ENCODE results near the gene C19orf38. TPM values are rescaled to one million over a fixed set of nuclear protein-coding genes. Genes with fewer than 3 reads are reported as not detected.
"Not testable (repeated sequence)": the region's sequence is repeated elsewhere in the genome, so short reads cannot be mapped to it uniquely, and the experiment has no call there.

Gene C19orf38
- total RNA-seq, 2 experiments from 2014 or later = 1.1 to 1.8 TPM

DNA sequence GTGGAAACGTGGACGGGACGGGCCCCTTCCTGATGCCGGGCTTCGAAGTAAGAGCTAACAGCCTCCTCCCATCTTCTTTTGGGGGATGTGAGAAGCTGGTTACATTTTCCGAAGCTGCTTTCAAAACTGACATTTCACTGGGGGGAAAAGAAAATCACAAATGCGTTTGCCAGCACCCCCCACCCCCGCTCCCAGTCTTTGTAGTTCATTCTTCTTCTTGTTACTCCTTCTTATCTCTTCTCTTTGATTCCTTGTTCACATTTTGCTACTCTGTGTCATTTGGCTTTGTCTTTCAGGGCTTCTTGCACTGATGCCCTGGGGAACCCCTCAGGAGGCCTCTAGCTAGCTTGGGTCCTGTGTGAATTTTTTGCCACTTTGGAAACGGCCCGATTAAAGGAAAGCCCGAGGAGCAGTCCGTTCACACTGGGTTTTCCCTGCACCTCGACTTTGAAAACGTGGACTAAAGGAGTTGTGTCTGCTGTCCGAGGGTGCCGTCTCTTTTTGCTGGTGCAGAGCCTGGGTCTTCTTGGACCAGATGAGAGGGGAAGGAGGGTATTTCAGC, 24.4 kb downstream of the C19orf38 start:
- Mint-ChIP-seq H3K4me1 (peaks cover 42% of the 10 kb centered on the region), H3K9me3 (no peaks in the 10 kb centered on the region), H3K4me3 (peak overlapping the region; percentile 78)

DNA sequence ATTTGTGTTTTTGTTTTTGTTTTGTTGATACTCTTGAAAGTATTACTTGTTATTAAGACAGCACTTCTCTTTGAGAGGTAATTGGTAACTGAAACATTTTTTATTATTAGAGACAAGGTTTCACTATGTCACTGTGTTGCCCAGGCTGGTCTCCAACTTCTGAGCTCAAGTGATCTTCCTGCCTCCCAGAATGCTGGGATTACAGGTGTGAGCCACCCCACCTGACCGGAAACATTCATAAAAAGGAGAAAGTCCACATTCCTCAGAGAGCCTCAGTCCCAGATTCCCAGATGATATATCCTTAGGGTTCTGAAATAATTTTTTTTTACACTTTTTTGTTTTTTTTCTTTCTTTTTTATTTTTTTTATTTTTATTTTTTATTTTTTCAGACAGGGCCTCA, 25.8 kb downstream of the C19orf38 start:
- H3K4me1 Mint-ChIP-seq = peaks cover 44% of the 10 kb centered on the region
- H3K27ac Mint-ChIP-seq = no peak overlapping the region
- ChIA-PET CTCF (interaction anchor here (1.1 to 1.5 kb wide), 3 partner anchors 10 to 68 kb away, joined by 3 to 5 read pairs (median 4); no protein-coding TSS in a partner anchor), POLR2A (no interaction called here)
- H3K9me3 Mint-ChIP-seq = no peaks in the 10 kb centered on the region
- H3K27me3 Mint-ChIP-seq = no peaks in the 10 kb centered on the region
- DNase-seq = no peak
- peak overlapping the region; percentile 43 for H3K4me3 Mint-ChIP-seq
- H3K36me3 Mint-ChIP-seq (ENCODE audit: low read depth) = peaks cover 4% of the 10 kb centered on the region

More for the DNA sequence above, 24.4 kb downstream of the C19orf38 start:
- ChIA-PET POLR2A (interaction anchor here (0.6 to 4.5 kb wide), 11 partner anchors 8 to 670 kb away, joined by 3 to 18 read pairs (median 3); partner anchors contain the start of genes DNM2, KRI1 and TMED1), CTCF (interaction anchor here (0.7 to 1.8 kb wide), 9 partner anchors 9 to 228 kb away, joined by 3 to 8 read pairs (median 5); partner anchors contain the start of genes DNM2 and TMED1)
- Mint-ChIP-seq H3K36me3 (ENCODE audit: low read depth) (peaks cover 2% of the 10 kb centered on the region), H3K27ac (peak overlapping the region; percentile 63), H3K27me3 (no peaks in the 10 kb centered on the region)
- no peak for DNase-seq

DNA sequence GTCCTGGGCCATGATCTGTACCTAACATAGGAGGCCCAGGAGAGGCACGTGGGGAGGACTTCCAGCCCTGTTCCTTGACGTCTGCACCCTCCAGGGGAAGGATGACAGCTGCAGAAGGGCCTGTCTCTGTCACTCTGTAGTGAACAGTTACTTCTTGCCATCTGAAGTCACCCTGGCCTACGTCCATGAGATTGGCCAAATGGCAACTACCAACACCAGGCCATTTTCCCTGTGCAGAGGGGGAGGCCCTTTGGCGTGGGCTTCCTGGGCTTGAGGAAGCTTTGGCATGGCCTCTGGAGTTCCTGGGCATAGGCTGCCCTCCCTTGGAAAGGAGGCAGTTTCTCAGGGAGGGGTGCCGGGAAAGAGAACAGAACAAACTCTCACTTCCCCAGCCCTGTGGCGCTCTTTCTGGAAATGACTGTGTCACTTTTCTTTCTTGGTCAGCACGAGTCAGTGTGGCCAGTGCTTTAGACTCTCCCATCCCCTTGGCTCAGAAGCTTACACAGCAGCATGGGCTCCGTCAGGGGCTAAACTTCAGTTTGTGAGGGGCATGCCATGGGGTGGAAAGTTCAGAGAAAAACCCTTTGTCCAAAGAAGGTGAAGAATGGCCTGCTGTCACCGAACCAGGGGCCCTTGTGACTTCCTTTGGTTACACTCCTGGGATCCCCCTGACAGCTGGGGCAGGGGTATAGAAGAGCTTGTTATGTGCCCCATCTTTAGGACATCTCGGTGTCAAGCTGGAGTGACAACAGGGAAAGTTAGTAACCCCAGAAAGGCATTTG, 28.4 kb downstream of the C19orf38 start:
- H3K4me3 Mint-ChIP-seq = no peak overlapping the region
- ChIA-PET POLR2A (no interaction called here), CTCF (interaction anchor here (0.6 to 2.0 kb wide), 3 partner anchors 12 to 57 kb away, joined by 3 to 4 read pairs (median 3); no protein-coding TSS in a partner anchor)
- H3K36me3 Mint-ChIP-seq (ENCODE audit: low read depth) = peaks cover 8% of the 10 kb centered on the region
- DNase-seq = no peak
- H3K4me1 Mint-ChIP-seq = peaks cover 44% of the 10 kb centered on the region
- H3K27ac Mint-ChIP-seq = no peak overlapping the region
- no peaks in the 10 kb centered on the region for H3K9me3 Mint-ChIP-seq
- H3K27me3 Mint-ChIP-seq = no peaks in the 10 kb centered on the region

DNA sequence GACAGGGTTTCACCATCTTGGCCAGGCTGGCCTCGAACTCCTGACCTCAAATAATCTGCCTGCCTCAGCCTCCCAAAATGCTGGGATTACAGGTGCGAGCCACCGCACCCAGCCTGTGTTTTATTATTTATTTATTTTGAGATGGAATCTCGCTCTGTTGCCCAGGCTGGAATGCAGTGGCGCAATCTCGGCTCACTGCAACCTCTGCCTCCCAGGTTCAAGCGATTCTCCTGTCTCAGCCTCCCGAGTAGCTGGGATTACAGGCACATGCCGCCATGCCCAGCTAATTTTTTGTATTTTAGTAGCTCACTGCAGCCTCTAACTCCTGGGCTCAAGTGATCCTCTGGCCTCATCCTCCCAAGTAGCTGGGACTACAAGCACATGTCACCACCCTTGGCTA, 29.4 kb downstream of the C19orf38 start:
- H3K4me3 Mint-ChIP-seq = not testable (repeated sequence)
- CTCF ChIA-PET = interaction anchor here (0.6 to 2.0 kb wide), 5 partner anchors 12 to 407 kb away, joined by 3 to 5 read pairs (median 3); partner anchors contain the start of gene DNM2

DNA sequence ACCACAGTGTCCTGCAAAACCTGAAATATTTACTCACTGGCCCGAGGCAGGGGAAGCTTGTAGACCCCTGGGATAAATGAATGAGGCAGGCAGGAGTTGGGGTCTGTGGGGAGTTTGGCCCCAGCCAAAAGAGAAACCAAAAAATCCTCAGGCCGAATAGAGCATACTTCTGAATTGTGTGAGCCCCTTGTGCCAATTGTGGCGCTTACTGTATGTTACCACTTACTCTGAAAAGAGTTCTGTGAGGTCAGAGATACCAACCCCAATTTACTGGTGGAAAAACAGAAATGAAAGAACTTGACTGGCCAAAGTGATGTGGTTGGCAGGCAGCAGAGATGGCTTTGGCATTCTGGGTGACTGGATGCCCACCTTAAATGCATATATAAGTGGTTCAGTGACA, 30.0 kb downstream of the C19orf38 start:
- peak overlapping the region; percentile 86 for H3K27ac Mint-ChIP-seq
- H3K4me3 Mint-ChIP-seq = no peak overlapping the region
- H3K36me3 Mint-ChIP-seq (ENCODE audit: low read depth) = peaks cover 8% of the 10 kb centered on the region
- H3K4me1 Mint-ChIP-seq = peaks cover 34% of the 10 kb centered on the region
- H3K27me3 Mint-ChIP-seq = no peaks in the 10 kb centered on the region
- CTCF ChIA-PET = interaction anchor here (0.6 to 2.0 kb wide), 4 partner anchors 13 to 407 kb away, joined by 3 to 5 read pairs (median 4); partner anchors contain the start of gene DNM2
- POLR2A ChIA-PET = interaction anchor here (0.7 kb wide), 1 partner anchor 10 kb away, joined by 3 read pairs; no protein-coding TSS in a partner anchor
- H3K9me3 Mint-ChIP-seq = no peaks in the 10 kb centered on the region
- no peak for DNase-seq

More for the DNA sequence above, 29.4 kb downstream of the C19orf38 start:
- H3K36me3 Mint-ChIP-seq (ENCODE audit: low read depth); H3K27me3 Mint-ChIP-seq; H3K9me3 Mint-ChIP-seq; DNase-seq: not testable (repeated sequence)
- POLR2A ChIA-PET = interaction anchor here (0.7 kb wide), 1 partner anchor 10 kb away, joined by 3 read pairs; no protein-coding TSS in a partner anchor
- Mint-ChIP-seq H3K27ac (peak overlapping the region; percentile 86), H3K4me1 (peaks cover 41% of the 10 kb centered on the region)

- POLR2A ChIA-PET = no interaction called here
- Mint-ChIP-seq H3K4me1 (peaks cover 26% of the 10 kb centered on the region), H3K36me3 (ENCODE audit: low read depth) (peaks cover 5% of the 10 kb centered on the region), H3K4me3 (no peak overlapping the region), H3K9me3 (no peaks in the 10 kb centered on the region), H3K27me3 (no peaks in the 10 kb centered on the region), H3K27ac (peak overlapping the region; percentile 11)
- no peak for DNase-seq
- CTCF ChIA-PET = interaction anchor here (1.1 to 1.7 kb wide), 2 partner anchors 9 to 245 kb away, joined by 3 to 5 read pairs; no protein-coding TSS in a partner anchor
Observed at GRCh38 chr19:10881403-10882107, 33.3 kb downstream of the C19orf38 start.

GRCh38 chr19:10882108-10882457, 33.9 kb downstream of the C19orf38 start:
- Mint-ChIP-seq H3K27ac (no peak overlapping the region), H3K4me3 (no peak overlapping the region), H3K36me3 (ENCODE audit: low read depth) (peaks cover 5% of the 10 kb centered on the region), H3K27me3 (no peaks in the 10 kb centered on the region), H3K4me1 (peaks cover 22% of the 10 kb centered on the region), H3K9me3 (no peaks in the 10 kb centered on the region)
- CTCF ChIA-PET = interaction anchor here (1.1 to 1.7 kb wide), 2 partner anchors 10 to 244 kb away, joined by 3 to 5 read pairs; no protein-coding TSS in a partner anchor
- no peak for DNase-seq
- POLR2A ChIA-PET = no interaction called here

DNA sequence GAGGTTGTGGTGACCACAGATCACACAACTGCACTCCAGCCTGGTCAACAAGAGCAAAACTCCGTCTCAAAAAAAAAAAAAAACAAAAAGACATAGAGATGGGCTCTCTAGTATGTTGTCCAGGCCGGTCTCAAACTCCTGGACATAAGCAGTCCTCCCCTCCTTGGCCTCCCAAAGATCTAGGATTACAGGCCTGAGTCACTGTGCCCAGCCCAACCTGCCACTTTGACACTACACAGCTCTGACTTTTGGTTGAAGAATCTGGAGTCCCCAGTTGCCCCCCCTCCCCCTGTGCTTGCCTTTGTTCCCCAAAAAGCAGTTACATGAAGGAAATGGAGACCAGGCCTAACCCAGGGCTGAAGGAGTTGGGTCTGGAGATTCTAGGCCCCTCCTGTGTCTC, 36.1 kb downstream of the C19orf38 start:
- H3K27ac Mint-ChIP-seq = no peak overlapping the region
- POLR2A ChIA-PET = no interaction called here
- H3K4me3 Mint-ChIP-seq = no peak overlapping the region
- DNase-seq = no peak
- H3K27me3 Mint-ChIP-seq = no peaks in the 10 kb centered on the region
- CTCF ChIA-PET = no interaction called here
- H3K4me1 Mint-ChIP-seq = peaks cover 5% of the 10 kb centered on the region
- H3K9me3 Mint-ChIP-seq = no peaks in the 10 kb centered on the region
- H3K36me3 Mint-ChIP-seq (ENCODE audit: low read depth) = peaks cover 1% of the 10 kb centered on the region

DNA sequence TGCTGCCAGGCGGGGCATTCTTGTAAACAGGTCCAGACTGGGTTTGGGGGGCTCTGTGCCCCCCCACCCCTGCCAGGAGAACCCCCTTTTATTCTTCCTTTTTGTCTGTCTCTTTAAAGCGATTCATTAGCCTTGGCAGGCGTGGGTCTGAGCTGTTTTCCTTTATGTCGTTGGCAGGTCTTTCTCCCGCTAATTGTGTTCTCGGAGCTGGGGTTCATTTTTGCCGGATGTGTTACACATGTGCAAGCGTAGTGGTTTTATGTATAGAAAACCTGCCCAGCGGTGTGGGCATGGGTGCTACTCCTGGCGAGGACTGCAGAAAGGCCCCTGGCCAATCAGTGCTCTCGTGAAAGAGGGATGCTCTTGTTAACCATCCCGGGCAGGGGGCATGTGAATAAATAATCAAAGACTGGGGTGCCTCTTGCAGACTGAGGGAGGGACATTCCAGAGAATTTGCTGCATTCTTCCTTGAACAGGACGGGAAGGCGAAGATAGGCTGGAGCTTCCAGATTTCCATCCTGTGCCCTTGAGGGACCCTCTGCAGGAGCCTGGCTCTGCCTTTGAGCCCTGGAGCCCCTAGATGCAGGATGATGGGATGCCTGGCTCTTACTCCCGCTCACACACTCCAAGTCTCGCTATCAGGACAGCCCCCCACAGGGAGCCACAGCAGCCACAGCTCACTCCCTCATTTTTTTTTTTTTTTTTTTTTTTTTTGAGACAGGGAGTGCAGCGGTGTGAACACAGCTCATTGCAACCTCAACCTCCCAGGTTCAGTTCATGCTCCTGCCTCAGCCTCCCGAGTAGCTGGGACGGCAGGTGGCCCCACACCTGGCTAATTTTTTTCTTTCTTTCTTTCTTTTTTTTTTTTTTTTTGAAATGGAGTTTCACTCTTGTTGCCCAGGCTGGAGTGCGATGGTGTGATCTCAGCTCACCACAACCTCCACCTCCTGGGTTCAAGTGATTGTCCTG, 37.3 kb downstream of the C19orf38 start:
- no peak for DNase-seq
- Mint-ChIP-seq H3K27me3 (no peaks in the 10 kb centered on the region), H3K36me3 (ENCODE audit: low read depth) (no peaks in the 10 kb centered on the region), H3K4me3 (no peak overlapping the region), H3K27ac (no peak overlapping the region), H3K9me3 (no peaks in the 10 kb centered on the region), H3K4me1 (no peaks in the 10 kb centered on the region)
- ChIA-PET POLR2A (no interaction called here), CTCF (no interaction called here)

GRCh38 chr19:10887616-10888367, 39.6 kb downstream of the C19orf38 start:
- H3K9me3 Mint-ChIP-seq = no peaks in the 10 kb centered on the region
- no peak overlapping the region for H3K27ac Mint-ChIP-seq
- ChIA-PET CTCF (interaction anchor here (1.1 kb wide), 1 partner anchor 15 kb away, joined by 3 read pairs; no protein-coding TSS in a partner anchor), POLR2A (interaction anchor here (1.2 kb wide), 2 partner anchors 10 to 15 kb away, joined by 3 to 4 read pairs; no protein-coding TSS in a partner anchor)
- no peaks in the 10 kb centered on the region for H3K4me1 Mint-ChIP-seq
- H3K36me3 Mint-ChIP-seq (ENCODE audit: low read depth) = no peaks in the 10 kb centered on the region
- no peaks in the 10 kb centered on the region for H3K27me3 Mint-ChIP-seq
- no peak overlapping the region for H3K4me3 Mint-ChIP-seq
- DNase-seq = no peak

DNA sequence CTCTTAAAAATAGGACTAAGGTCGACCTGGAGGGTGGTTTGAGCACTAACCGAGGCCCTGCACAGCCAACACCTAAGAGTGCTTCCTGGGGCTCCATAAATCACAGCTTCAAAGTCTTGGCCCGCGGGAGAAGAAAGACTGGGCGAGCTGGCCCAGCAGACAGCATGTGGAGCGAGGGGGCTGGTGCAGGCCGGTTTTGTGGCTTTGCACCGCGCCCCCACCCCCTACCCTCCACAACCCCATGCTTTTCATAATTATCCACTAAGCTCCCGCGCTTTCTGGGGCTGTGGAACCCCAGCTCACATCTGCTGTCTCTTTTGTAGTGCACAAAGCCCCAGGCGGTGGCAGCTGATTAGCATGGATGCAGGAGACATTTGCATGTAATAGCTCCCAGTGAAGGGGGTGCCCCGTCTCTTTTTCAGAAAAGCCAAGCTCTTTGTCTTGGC, 40.2 kb downstream of the C19orf38 start:
- CTCF ChIA-PET = no interaction called here
- POLR2A ChIA-PET = interaction anchor here (1.2 to 1.6 kb wide), 3 partner anchors 9 to 16 kb away, joined by 3 to 5 read pairs (median 4); no protein-coding TSS in a partner anchor
- H3K27me3 Mint-ChIP-seq = no peaks in the 10 kb centered on the region
- no peaks in the 10 kb centered on the region for H3K9me3 Mint-ChIP-seq
- no peaks in the 10 kb centered on the region for H3K36me3 Mint-ChIP-seq (ENCODE audit: low read depth)
- no peak overlapping the region for H3K4me3 Mint-ChIP-seq
- H3K4me1 Mint-ChIP-seq = no peaks in the 10 kb centered on the region
- DNase-seq = no peak
- no peak overlapping the region for H3K27ac Mint-ChIP-seq

All from activated CD4-positive, alpha-beta memory T cell treated with anti-CD3 and anti-CD28 coated beads, Interleukin-2, amount 10 ng/mL, durations not matched to agents 7 days and 5 days (primary cell).